ENCODE results near the gene ZC3H4. TPM values are rescaled to one million over a fixed set of nuclear protein-coding genes. Genes with fewer than 3 reads are reported as not detected.

The ZC3H4 gene
- total RNA-seq, 4 donors from 2014 or later = 22.5 to 28.7 (median 24.9) TPM

DNA sequence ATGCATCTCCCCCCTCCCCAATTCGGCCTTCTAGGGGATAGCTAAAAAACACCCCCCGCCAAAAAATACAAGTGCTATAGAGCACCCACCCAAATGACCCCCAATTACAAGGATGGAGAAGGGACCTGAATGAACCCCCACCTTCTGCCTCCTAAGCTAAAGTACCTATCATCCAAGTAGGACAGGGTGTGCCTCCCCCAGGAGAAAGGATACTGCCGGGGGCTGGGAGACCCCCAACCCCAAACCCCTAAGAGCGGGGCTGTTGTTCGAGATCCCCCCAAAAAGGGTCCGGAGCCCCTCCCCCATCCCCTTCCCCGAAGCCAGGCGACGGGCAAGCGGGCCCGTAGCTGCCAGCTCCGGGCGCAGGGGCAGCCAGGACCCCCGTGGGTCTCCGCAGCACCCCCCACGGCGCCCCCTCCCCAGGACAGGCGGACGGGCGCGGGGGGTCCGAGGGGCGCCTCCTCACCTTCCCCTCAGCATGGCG, 1.9 kb downstream of the ZC3H4 start:
- no peak for ATAC-seq
- Histone ChIP-seq H3K4me3 (peak overlapping the region; percentile 76 to 96), H3K36me3 (no peaks in the 10 kb centered on the region), H3K27ac (peak overlapping the region; percentile 99 to 100 (median 100)), H3K9me3 (no peaks in the 10 kb centered on the region), H3K4me1 (peaks cover 11 to 51% (median 21%) of the 10 kb centered on the region in 3 donors), H3K27me3 (no peaks in the 10 kb centered on the region)
- no peak for TF ChIP-seq POLR2AphosphoS5 (IDR thresholded peaks at IDR 0.05)
- TF ChIP-seq, protein P1, sequence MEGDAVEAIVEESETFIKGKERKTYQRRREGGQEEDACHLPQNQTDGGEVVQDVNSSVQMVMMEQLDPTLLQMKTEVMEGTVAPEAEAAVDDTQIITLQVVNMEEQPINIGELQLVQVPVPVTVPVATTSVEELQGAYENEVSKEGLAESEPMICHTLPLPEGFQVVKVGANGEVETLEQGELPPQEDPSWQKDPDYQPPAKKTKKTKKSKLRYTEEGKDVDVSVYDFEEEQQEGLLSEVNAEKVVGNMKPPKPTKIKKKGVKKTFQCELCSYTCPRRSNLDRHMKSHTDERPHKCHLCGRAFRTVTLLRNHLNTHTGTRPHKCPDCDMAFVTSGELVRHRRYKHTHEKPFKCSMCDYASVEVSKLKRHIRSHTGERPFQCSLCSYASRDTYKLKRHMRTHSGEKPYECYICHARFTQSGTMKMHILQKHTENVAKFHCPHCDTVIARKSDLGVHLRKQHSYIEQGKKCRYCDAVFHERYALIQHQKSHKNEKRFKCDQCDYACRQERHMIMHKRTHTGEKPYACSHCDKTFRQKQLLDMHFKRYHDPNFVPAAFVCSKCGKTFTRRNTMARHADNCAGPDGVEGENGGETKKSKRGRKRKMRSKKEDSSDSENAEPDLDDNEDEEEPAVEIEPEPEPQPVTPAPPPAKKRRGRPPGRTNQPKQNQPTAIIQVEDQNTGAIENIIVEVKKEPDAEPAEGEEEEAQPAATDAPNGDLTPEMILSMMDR (IDR thresholded peaks at IDR 0.05) = peak in 1 of 4 experiments; percentile 6
- WGBS, 2 donors (ENCODE audit: low coverage in 1 of 2) = 0% methylated on average over 1 to 2 of the region's 24 CpGs

DNA sequence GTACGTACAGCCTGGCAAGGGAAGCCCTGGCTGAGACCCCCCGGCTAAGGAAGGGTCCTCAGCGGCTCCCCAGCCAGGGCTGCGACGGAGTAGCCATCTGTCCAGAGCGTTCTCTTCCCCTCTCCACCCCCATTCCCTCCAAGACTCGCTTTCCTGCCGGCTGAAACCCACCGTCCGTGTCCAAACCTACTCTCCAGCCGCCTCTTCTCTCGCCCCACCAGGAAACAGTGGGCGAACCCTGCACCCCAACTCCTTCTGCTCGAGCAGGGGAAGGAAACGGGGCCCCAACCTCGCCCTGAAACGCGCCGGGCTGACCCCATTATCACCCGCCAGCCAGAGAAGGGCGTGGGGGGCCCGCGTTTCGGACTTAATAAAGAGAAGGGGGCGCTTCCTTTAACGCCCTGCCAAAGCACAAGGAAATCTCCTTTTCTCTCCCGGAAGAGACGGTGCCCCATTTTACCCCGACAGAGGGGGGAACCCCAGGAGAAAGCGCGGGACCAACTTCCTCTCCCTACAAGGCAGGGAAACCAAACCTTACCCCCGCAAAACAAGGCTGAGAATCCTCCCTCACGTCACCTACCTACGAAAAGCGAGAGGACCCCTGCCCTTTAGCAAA, 2.5 kb downstream of the ZC3H4 start:
- H3K4me3 ChIP-seq = peak overlapping the region; percentile 76 to 96
- H3K4me1 ChIP-seq = peaks cover 12 to 57% (median 27%) of the 10 kb centered on the region in 3 donors
- ATAC-seq = no peak
- no peaks in the 10 kb centered on the region for H3K27me3 ChIP-seq
- H3K9me3 ChIP-seq = no peaks in the 10 kb centered on the region
- no peak for TF ChIP-seq POLR2A (IDR thresholded peaks at IDR 0.05)
- no peak for TF ChIP-seq POLR2AphosphoS5 (IDR thresholded peaks at IDR 0.05)
- TF ChIP-seq EP300 (IDR thresholded peaks at IDR 0.05) = no peak
- TF ChIP-seq, protein P1 (IDR thresholded peaks at IDR 0.05) = no peak
- WGBS, 2 donors (ENCODE audit: low coverage in 1 of 2) = 1% methylated on average over 29 of the region's 35 CpGs; no CpG with 5 or more reads in 1 of the 2 donors
- no peaks in the 10 kb centered on the region for H3K36me3 ChIP-seq
- H3K27ac ChIP-seq = peak overlapping the region; percentile 99 to 100 (median 100)

DNA sequence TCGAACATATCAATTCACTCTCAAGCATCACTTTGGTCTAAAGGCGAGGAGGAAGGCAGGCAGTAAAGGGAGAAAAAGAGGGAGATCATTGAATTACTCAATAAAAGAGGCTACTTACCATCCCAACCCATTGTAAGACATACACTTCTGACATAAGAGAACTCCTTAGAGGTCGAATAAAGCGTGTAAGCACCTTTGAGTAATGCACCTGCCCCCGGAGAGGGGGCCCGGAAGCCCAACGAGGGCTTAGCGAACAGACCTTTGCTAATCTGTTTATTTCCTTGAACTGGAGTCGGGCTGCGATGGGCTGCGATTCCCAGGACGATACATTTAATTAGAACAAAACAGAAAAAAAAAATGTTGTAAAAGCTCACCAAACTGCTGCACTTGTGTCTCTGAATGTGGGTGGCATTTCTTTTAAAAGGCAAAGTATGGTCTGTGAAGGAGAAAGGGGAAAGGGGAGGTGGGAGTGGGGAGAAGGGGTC, 3.0 kb downstream of the ZC3H4 start:
- Histone ChIP-seq H3K9me3 (no peaks in the 10 kb centered on the region), H3K27ac (peak overlapping the region; percentile 99 to 100 (median 100)), H3K27me3 (no peaks in the 10 kb centered on the region), H3K4me1 (peaks cover 12 to 63% (median 28%) of the 10 kb centered on the region in 3 donors), H3K4me3 (peak overlapping the region; percentile 76 to 96), H3K36me3 (no peaks in the 10 kb centered on the region)
- TF ChIP-seq EP300 (IDR thresholded peaks at IDR 0.05) = no peak
- no peak for TF ChIP-seq POLR2AphosphoS5 (IDR thresholded peaks at IDR 0.05)
- no peak for ATAC-seq
- 1 to 5% methylated on average over 11 to 12 of the region's 12 CpGs for WGBS, 2 donors (ENCODE audit: low coverage in 1 of 2)

DNA sequence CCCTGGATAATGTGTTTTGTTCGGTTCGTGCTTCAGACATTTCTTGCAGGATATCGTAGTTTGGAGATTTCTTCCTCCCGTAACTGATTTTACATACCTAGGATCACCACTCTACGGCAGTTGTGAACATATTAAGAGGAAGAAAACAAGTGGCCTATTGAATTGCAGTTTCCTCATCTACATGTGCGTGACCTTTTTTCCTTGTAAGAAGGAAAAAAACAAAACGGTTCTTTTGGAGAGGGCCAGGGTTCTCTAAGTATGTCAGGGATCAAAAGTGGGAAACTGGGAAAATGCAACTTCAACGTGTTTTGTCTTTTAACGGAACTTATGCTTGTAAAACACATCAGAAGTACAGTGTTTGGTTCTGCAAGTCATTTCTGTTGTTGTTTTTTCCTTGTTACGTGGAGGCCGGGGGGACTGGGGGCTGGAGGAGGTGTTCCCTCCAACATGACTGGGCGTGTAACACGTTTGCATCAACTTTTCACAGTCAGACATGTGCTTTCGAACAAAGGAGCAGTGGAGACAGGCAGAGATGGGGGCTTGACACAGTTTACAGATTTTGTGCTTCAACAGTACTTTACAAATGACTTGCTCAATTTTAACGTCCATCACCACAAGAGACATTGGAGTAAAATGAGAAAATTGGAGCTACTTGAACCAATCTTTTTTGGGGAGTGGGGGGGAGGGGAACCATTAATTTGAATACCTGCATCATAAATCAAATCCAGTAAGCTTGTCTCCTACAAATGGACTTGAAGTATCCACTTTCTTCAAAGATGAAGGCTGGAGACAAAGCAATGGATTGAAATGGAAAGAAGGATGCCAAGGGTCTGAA, 3.8 kb downstream of the ZC3H4 start:
- Histone ChIP-seq H3K27me3 (no peaks in the 10 kb centered on the region), H3K4me3 (peak overlapping the region; percentile 76 to 96), H3K27ac (peak overlapping the region; percentile 99 to 100 (median 100)), H3K9me3 (no peaks in the 10 kb centered on the region), H3K4me1 (peaks cover 12 to 71% (median 28%) of the 10 kb centered on the region in 3 donors), H3K36me3 (no peaks in the 10 kb centered on the region)
- TF ChIP-seq, protein P1 (IDR thresholded peaks at IDR 0.05) = no peak
- ATAC-seq = no peak
- WGBS, 2 donors (ENCODE audit: low coverage in 1 of 2) = 4 to 10% methylated on average over 13 to 15 of the region's 15 CpGs

DNA sequence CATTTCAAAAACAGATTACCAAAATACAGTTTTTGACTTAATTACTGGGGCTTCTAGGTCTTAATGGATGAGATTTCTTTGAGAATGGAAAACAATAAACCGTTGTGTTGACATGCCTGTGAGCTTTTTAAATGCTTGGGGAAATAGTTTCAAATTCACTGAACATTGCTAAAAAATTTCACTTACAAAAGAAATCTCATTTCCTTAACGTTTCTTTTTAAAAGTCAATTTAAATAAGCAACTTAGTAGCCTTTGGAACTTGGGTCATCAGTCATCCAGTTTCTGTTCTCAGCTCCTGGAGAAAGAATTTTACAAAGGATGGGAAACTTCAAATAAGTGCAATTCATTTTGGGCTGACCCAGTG, 4.4 kb downstream of the ZC3H4 start:
- WGBS, 2 donors (ENCODE audit: low coverage in 1 of 2) = 25 to 33% methylated on average over 2 of the region's 2 CpGs
- no peaks in the 10 kb centered on the region for H3K36me3 ChIP-seq
- TF ChIP-seq, protein P1 (IDR thresholded peaks at IDR 0.05) = no peak
- TF ChIP-seq POLR2AphosphoS5 (IDR thresholded peaks at IDR 0.05) = no peak
- no peak for TF ChIP-seq POLR2A (IDR thresholded peaks at IDR 0.05)
- no peak for TF ChIP-seq EP300 (IDR thresholded peaks at IDR 0.05)
- H3K4me1 ChIP-seq = peaks cover 12 to 71% (median 28%) of the 10 kb centered on the region in 3 donors
- no peaks in the 10 kb centered on the region for H3K27me3 ChIP-seq
- peak overlapping the region; percentile 99 to 100 (median 100) for H3K27ac ChIP-seq
- no peaks in the 10 kb centered on the region for H3K9me3 ChIP-seq
- no peak for ATAC-seq
- H3K4me3 ChIP-seq = no peak overlapping the region

All from gastroesophageal sphincter (tissue), 4 donors.